ENCODE measurements around the gene GFER.
"Not testable (repeated sequence)": the region's sequence is repeated elsewhere in the genome, so short reads cannot be mapped to it uniquely, and the experiment has no call there.

DNA sequence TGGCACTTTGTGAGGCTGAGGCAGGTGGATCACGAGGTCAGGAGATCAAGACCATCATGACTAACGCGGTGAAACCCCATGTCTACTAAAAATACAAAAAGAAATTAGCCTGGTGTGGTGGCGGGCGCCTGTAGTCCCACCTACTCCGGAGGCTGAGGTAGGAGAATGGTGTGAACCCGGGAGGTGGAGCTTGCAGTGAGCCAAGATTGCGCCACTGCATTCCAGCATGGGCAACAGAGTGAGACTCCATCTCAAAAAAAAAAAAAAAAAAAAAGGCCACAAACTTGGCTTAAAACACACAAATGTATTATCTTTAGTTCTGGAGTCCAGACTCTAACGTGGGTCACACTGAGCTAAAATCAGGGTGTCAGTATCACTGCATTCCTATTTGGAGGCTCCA is 27.7 kb downstream of the GFER start:
- TF ChIP-seq POLR2A, POLR2AphosphoS5, TAF1 (IDR thresholded peaks at IDR 0.05; ENCODE audit: low read depth, low read length): not testable (repeated sequence)
